GM23338 (cell line): ENCODE data around the gene LBX1. TPM values are rescaled to one million over a fixed set of nuclear protein-coding genes. Genes with fewer than 3 reads are reported as not detected.

ENCODE experiments used
- ATAC-seq: fragments of 200-7000 bp; cut with Tn5 transposase; 3 replicates; pipeline ENCODE4 v1.9.1; 2020
- DNase-seq: peaks from one replicate; pipeline ENCODE4 v3.0.0-alpha.2; 2015; ENCODE audit warnings: low spot score
- H2AFZ ChIP-seq: fragments of 200-600 bp; sonication (generic); 2 replicates; pipeline ENCODE4 v1.8.0; 2016; ENCODE audit warnings: antibody characterized with exemption, mild to moderate bottlenecking, moderate library complexity
- H3F3A ChIP-seq: fragments of 200-600 bp; sonication (generic); replicated peaks from 2 replicates; pipeline ENCODE4 v1.8.0; 2017; ENCODE audit warnings: antibody characterized with exemption, mixed run types, low read depth
- H3K27ac ChIP-seq: fragments of 200-600 bp; sonication (generic); 2 replicates; pipeline ENCODE4 v1.6.1; 2016; ENCODE audit warnings: low read depth
- H3K27me3 ChIP-seq: fragments of 200-600 bp; sonication (generic); 2 replicates; pipeline ENCODE4 v1.8.0; 2016; ENCODE audit warnings: mild to moderate bottlenecking, mixed run types, moderate library complexity; ENCODE audit not compliant: insufficient read depth
- H3K36me3 ChIP-seq: fragments of 200-600 bp; sonication (generic); 2 replicates; pipeline ENCODE4 v1.8.0; 2016; ENCODE audit warnings: mild to moderate bottlenecking; ENCODE audit not compliant: insufficient read depth
- H3K4me1 ChIP-seq: fragments of 200-600 bp; sonication (generic); 2 replicates; pipeline ENCODE4 v1.8.0; 2016; ENCODE audit warnings: mild to moderate bottlenecking, moderate library complexity; ENCODE audit not compliant: insufficient read depth
- H3K4me2 ChIP-seq: fragments of 200-600 bp; sonication (generic); 2 replicates; pipeline ENCODE4 v1.7.1; 2017; ENCODE audit warnings: mixed run types
- H3K4me3 ChIP-seq: fragments of 200-600 bp; sonication (generic); 2 replicates; pipeline ENCODE4 v1.6.1; 2016; ENCODE audit warnings: mixed run types
- H3K79me2 ChIP-seq: fragments of 200-600 bp; sonication (generic); replicated peaks from 2 replicates; pipeline ENCODE4 v1.8.0; 2017; ENCODE audit warnings: mild to moderate bottlenecking; ENCODE audit not compliant: insufficient read depth
- H3K9me2 ChIP-seq: fragments of 200-600 bp; sonication (generic); 2 replicates; pipeline ENCODE4 v1.8.0; 2017; ENCODE audit not compliant: insufficient read depth
- H4K20me1 ChIP-seq: fragments of 200-600 bp; sonication (generic); replicated peaks from 2 replicates; pipeline ENCODE4 v1.8.0; 2017; ENCODE audit warnings: mild to moderate bottlenecking; ENCODE audit not compliant: insufficient read depth
- H3K27ac Mint-ChIP-seq: 2 replicates; pipeline ENCODE4 v1.8.0; 2020; ENCODE audit warnings: inconsistent platforms, mild to moderate bottlenecking, moderate library complexity, mixed read lengths
- H3K27me3 Mint-ChIP-seq: 3 replicates; pipeline ENCODE4 v1.8.0; 2022; ENCODE audit warnings: low read depth, mild to moderate bottlenecking, moderate library complexity, mixed read lengths, inconsistent platforms; ENCODE audit not compliant: insufficient read depth, poor library complexity
- H3K36me3 Mint-ChIP-seq: 3 replicates; pipeline ENCODE4 v1.8.0; 2021; ENCODE audit warnings: low read depth, mild to moderate bottlenecking, inconsistent platforms, moderate library complexity, mixed read lengths
- H3K4me1 Mint-ChIP-seq: 3 replicates; pipeline ENCODE4 v1.8.0; 2020; ENCODE audit warnings: mild to moderate bottlenecking, inconsistent platforms, mixed read lengths
- H3K4me3 Mint-ChIP-seq: 3 replicates; pipeline ENCODE4 v1.8.0; 2021; ENCODE audit warnings: moderate library complexity, mild to moderate bottlenecking, inconsistent platforms, mixed read lengths
- H3K9me3 Mint-ChIP-seq: 3 replicates; pipeline ENCODE4 v1.8.0; 2020; ENCODE audit warnings: moderate library complexity, mild to moderate bottlenecking, inconsistent platforms, mixed read lengths
- POLR2AphosphoS5 ChIP-seq: IDR thresholded peaks from 2 replicates; pipeline ENCODE4 v1.6.1; 2016; ENCODE audit warnings: antibody characterized with exemption, low read depth
- ZNF114 ChIP-seq: fragments of 250-450 bp; sonication (Bioruptor Pico); IDR thresholded peaks from 2 replicates; pipeline ENCODE4 v1.5.0; 2020; ENCODE audit warnings: mild to moderate bottlenecking, moderate library complexity
- ZNF462 ChIP-seq: fragments of 250-450 bp; sonication (Bioruptor Pico); IDR thresholded peaks from 2 replicates; pipeline ENCODE4 v1.5.0; 2020; ENCODE audit warnings: mild to moderate bottlenecking, moderate library complexity
- polyA plus RNA-seq: library from polyadenylated mRNA; unstranded; fragments of >200 nt; fragmentation: Nextera tagmentation; extraction: Ambion mirVana; gene quantifications from 2 replicates; pipeline ENCODE4 v1.2.1, GENCODE V29; 2016
- total RNA-seq: library from RNA; depleted of rRNA; stranded (reverse); fragments of >200 nt; shearing (Covaris generic); gene quantifications from 2 replicates; pipeline ENCODE4 v1.2.3, GENCODE V29; 2014
- TF ChIP-seq, protein P1 (sequence below), 2 experiments: fragments of 200-600 bp in 1 of 2; sonication (generic) in 1 of 2; conservative IDR thresholded peaks; 2 replicates each; pipeline versions ENCODE4 v1.5.1 to v1.6.1; 2016 to 2017; ENCODE audit warnings: antibody characterized with exemption in 2 of 2, low read depth in 2 of 2, mild to moderate bottlenecking in 2 of 2, moderate library complexity in 1 of 2
- TF ChIP-seq, protein P2 (sequence below): IDR thresholded peaks from one replicate; pipeline ENCODE4 v1.6.1; 2018; ENCODE audit warnings: antibody characterized with exemption; ENCODE audit not compliant: unreplicated experiment

The LBX1 gene
- total and polyA plus RNA-seq, 2 experiments from 2014 or later = not detected

GRCh38 chr10:101272229-101272868, 43.1 kb upstream of the LBX1 start:
- H3K4me3 ChIP-seq = no peak overlapping the region
- ATAC-seq = peak; percentile 95
- Mint-ChIP-seq H3K27ac (no peak overlapping the region), H3K36me3 (no peaks in the 10 kb centered on the region), H3K9me3 (no peaks in the 10 kb centered on the region), H3K4me3 (no peak overlapping the region), H3K27me3 (peaks cover 11% of the 10 kb centered on the region), H3K4me1 (peaks cover 15% of the 10 kb centered on the region)
- H3K9me2 ChIP-seq = no peaks in the 10 kb centered on the region
- peak overlapping the region; percentile 97 for H2AFZ ChIP-seq
- H3K79me2 ChIP-seq = no peaks in the 10 kb centered on the region
- TF ChIP-seq, protein P1, sequence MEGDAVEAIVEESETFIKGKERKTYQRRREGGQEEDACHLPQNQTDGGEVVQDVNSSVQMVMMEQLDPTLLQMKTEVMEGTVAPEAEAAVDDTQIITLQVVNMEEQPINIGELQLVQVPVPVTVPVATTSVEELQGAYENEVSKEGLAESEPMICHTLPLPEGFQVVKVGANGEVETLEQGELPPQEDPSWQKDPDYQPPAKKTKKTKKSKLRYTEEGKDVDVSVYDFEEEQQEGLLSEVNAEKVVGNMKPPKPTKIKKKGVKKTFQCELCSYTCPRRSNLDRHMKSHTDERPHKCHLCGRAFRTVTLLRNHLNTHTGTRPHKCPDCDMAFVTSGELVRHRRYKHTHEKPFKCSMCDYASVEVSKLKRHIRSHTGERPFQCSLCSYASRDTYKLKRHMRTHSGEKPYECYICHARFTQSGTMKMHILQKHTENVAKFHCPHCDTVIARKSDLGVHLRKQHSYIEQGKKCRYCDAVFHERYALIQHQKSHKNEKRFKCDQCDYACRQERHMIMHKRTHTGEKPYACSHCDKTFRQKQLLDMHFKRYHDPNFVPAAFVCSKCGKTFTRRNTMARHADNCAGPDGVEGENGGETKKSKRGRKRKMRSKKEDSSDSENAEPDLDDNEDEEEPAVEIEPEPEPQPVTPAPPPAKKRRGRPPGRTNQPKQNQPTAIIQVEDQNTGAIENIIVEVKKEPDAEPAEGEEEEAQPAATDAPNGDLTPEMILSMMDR (conservative IDR thresholded peaks at IDR 0.05; ENCODE audit: low read depth in 2 of 2) = peak; percentile 83 to 87
- TF ChIP-seq ZNF462 (no peak), ZNF114 (CRISPR knock-in tag) (no peak), POLR2AphosphoS5 (no peak)
- TF ChIP-seq, protein P2, sequence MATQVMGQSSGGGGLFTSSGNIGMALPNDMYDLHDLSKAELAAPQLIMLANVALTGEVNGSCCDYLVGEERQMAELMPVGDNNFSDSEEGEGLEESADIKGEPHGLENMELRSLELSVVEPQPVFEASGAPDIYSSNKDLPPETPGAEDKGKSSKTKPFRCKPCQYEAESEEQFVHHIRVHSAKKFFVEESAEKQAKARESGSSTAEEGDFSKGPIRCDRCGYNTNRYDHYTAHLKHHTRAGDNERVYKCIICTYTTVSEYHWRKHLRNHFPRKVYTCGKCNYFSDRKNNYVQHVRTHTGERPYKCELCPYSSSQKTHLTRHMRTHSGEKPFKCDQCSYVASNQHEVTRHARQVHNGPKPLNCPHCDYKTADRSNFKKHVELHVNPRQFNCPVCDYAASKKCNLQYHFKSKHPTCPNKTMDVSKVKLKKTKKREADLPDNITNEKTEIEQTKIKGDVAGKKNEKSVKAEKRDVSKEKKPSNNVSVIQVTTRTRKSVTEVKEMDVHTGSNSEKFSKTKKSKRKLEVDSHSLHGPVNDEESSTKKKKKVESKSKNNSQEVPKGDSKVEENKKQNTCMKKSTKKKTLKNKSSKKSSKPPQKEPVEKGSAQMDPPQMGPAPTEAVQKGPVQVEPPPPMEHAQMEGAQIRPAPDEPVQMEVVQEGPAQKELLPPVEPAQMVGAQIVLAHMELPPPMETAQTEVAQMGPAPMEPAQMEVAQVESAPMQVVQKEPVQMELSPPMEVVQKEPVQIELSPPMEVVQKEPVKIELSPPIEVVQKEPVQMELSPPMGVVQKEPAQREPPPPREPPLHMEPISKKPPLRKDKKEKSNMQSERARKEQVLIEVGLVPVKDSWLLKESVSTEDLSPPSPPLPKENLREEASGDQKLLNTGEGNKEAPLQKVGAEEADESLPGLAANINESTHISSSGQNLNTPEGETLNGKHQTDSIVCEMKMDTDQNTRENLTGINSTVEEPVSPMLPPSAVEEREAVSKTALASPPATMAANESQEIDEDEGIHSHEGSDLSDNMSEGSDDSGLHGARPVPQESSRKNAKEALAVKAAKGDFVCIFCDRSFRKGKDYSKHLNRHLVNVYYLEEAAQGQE = no peak
- DNase-seq = peak; percentile 90
- H3K27me3 ChIP-seq = no peaks in the 10 kb centered on the region
- H3K4me2 ChIP-seq = no peak overlapping the region
- peaks cover 8% of the 10 kb centered on the region; the same call in 1 of the 2 replicates for H3K4me1 ChIP-seq
- H3K27ac ChIP-seq = no peak overlapping the region
- no peaks in the 10 kb centered on the region for H3F3A ChIP-seq
- H3K36me3 ChIP-seq = no peaks in the 10 kb centered on the region
- H4K20me1 ChIP-seq = no peaks in the 10 kb centered on the region
